Chondrocyte (in vitro differentiated cells): ENCODE measurements around the gene DUS4L. TPM values are rescaled to one million over a fixed set of nuclear protein-coding genes. Genes with fewer than 3 reads are reported as not detected.

Source experiments
- DNase-seq: peaks from one replicate; pipeline ENCODE4 v3.0.0; 2021; ENCODE audit warnings: mixed read lengths, low spot score
- H3K27ac Mint-ChIP-seq: one replicate; pipeline ENCODE4 v1.8.0; 2021; ENCODE audit warnings: mild to moderate bottlenecking, moderate library complexity, mixed read lengths; ENCODE audit not compliant: unreplicated experiment
- H3K27me3 Mint-ChIP-seq: 2 replicates; pipeline ENCODE4 v1.8.0; 2021; ENCODE audit warnings: low read depth, mixed read lengths
- H3K36me3 Mint-ChIP-seq: 2 replicates; pipeline ENCODE4 v1.8.0; 2021; ENCODE audit warnings: low read depth, mixed read lengths
- H3K4me1 Mint-ChIP-seq: 2 replicates; pipeline ENCODE4 v1.8.0; 2021; ENCODE audit warnings: low read depth, mild to moderate bottlenecking, mixed read lengths
- H3K4me3 Mint-ChIP-seq: one replicate; pipeline ENCODE4 v1.8.0; 2021; ENCODE audit warnings: mild to moderate bottlenecking, moderate library complexity, mixed read lengths; ENCODE audit not compliant: unreplicated experiment
- H3K9me3 Mint-ChIP-seq: 2 replicates; pipeline ENCODE4 v1.8.0; 2021; ENCODE audit warnings: low read depth, mixed read lengths
- CTCF ChIP-seq: fragments of 200-600 bp; sonication (generic); IDR thresholded peaks from 2 replicates; pipeline ENCODE4 v1.5.0; 2021; ENCODE audit warnings: antibody characterized with exemption, mild to moderate bottlenecking, moderate library complexity
- total RNA-seq: library from RNA; stranded (reverse); gene quantifications from 3 replicates; pipeline ENCODE4 v1.2.1, GENCODE V29; 2021

Gene DUS4L
- total RNA-seq, 1 donor from 2014 or later: 4.9 TPM

GRCh38 chr7:107627002-107627401, 63.2 kb downstream of the DUS4L start:
- H3K27ac Mint-ChIP-seq: no peak overlapping the region
- no peaks in the 10 kb centered on the region for H3K27me3 Mint-ChIP-seq
- H3K36me3 Mint-ChIP-seq: peaks cover 2% of the 10 kb centered on the region
- no peak overlapping the region for H3K4me3 Mint-ChIP-seq
- H3K9me3 Mint-ChIP-seq: peaks cover 5% of the 10 kb centered on the region
- no peak for DNase-seq
- no peaks in the 10 kb centered on the region for H3K4me1 Mint-ChIP-seq
- TF ChIP-seq CTCF: no peak

Other genes with a start within 250 kb of the DUS4L start
- gene GPR22, start 93.9 kb upstream of the DUS4L start, total RNA-seq: not detected in 3 replicates
- 52.8 to 56.6 TPM (median 53.8 TPM) in 3 replicates for gene COG5, start 51 bp upstream of the DUS4L start, total RNA-seq
- 63.3 to 73.0 TPM (median 69.0 TPM) in 3 replicates for gene BCAP29, start 16.3 kb downstream of the DUS4L start, total RNA-seq
- 0.55 to 0.85 TPM (median 0.60 TPM) in 3 replicates for gene SLC26A4, start 96.9 kb downstream of the DUS4L start, total RNA-seq
- gene CBLL1, start 180.2 kb downstream of the DUS4L start, total RNA-seq: 15.6 to 20.7 TPM (median 17.4 TPM) in 3 replicates
- not detected in 3 replicates for gene SLC26A3, start 239.3 kb downstream of the DUS4L start, total RNA-seq